NOMO-1 (cell line): ENCODE data around the gene GMPS.

Source experiments
- DNase-seq, 2 experiments: peaks; one replicate each; lab custom pipeline; 2025; ENCODE audit not compliant: unreplicated experiment in 2 of 2; lab: John Stamatoyannopoulos, UW

Gene GMPS

DNA sequence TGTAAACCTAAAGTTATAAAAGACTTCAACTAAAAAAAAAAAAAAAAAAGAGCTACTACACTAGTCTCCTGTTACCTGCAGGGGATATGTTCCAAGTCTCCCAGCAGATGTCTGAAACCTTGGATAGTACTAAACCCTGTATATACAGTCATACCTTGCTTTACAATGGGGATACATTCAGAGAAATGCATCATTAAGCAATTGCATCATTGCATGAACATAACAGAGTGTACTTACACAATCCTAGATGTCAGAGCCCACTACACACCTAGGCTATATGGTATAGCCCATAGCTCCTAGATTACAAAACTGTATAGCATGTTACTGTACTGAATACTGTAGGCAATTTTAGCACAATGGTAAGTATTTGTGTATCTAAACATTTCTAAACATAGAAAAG lies 119.1 kb downstream of the GMPS start:
- DNase-seq = no peak

DNA sequence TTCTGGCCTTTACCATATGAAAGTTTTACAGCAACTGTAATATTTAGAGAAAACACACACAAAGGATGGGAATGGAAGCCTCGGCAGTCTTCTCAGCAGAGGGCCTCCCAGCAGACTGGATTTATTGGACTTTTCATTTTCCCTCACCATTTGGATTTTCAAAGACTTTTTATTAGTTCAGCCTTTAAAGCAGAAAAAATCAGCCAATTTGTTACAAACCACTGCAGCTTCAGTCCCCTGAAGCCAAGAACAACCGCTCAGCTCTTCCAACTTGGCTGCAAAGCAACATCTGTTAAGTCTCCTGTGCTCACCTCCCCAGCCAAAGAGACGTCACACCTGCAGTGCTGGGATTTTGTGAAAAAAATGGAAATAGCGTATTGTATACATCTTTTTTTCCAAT lies 120.8 kb downstream of the GMPS start:
- no peak for DNase-seq

DNA sequence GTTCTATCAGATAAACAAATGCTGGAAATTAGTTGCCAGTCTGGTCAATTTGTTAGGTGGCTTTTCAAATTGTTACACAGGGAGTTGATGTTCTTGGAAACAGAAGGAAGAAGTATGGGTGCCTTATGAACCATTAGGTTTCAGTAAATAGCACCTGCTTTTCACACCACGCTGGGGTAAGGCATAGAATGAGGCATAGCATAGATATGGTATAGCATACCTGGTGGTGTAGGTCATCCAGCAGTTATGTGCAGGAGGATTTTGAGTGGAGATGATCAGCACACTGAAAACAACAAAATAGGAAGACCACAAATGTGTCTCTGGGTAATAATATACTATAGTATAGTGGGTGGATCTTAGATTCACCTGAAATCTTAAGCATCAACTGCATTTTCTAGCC lies 121.4 kb downstream of the GMPS start:
- DNase-seq = no peak
